Measurements from ENCODE around the gene DLK2.
"Not testable (repeated sequence)": the region's sequence is repeated elsewhere in the genome, so short reads cannot be mapped to it uniquely, and the experiment has no call there.

Gene DLK2

GRCh38 chr6:43467265-43467664 is 11.9 kb upstream of the DLK2 start:
- not testable (repeated sequence) for H3K36me3 ChIP-seq (ENCODE audit: control insufficient read depth in 1 of 2, insufficient read depth in 2 of 2, low read length in 2 of 2); H3K27ac ChIP-seq (ENCODE audit: low read length); H3K9me3 ChIP-seq (ENCODE audit: control insufficient read depth in 1 of 2, low read length in 2 of 2); H3K4me3 ChIP-seq (ENCODE audit: low read depth in 1 of 2, low read length in 2 of 2); H3K4me1 ChIP-seq (ENCODE audit: control insufficient read depth in 1 of 2, insufficient read depth in 2 of 2, low read length in 2 of 2); H3K27me3 ChIP-seq (ENCODE audit: low read depth, low read length)

GRCh38 chr6:43465948-43466347 is 10.6 kb upstream of the DLK2 start:
- Histone ChIP-seq H3K9me3 (ENCODE audit: control insufficient read depth in 1 of 2, low read length in 2 of 2) (no peaks in the 10 kb centered on the region), H3K36me3 (ENCODE audit: control insufficient read depth in 1 of 2, insufficient read depth in 2 of 2, low read length in 2 of 2) (no peaks in the 10 kb centered on the region), H3K27me3 (ENCODE audit: low read depth, low read length) (no peaks in the 10 kb centered on the region), H3K4me3 (ENCODE audit: low read depth in 1 of 2, low read length in 2 of 2) (no peak overlapping the region), H3K4me1 (ENCODE audit: control insufficient read depth in 1 of 2, insufficient read depth in 2 of 2, low read length in 2 of 2) (no peaks in the 10 kb centered on the region), H3K27ac (ENCODE audit: low read length) (no peak overlapping the region)

- Histone ChIP-seq H3K4me1 (ENCODE audit: control insufficient read depth in 1 of 2, insufficient read depth in 2 of 2, low read length in 2 of 2) (no peaks in the 10 kb centered on the region), H3K27me3 (ENCODE audit: low read depth, low read length) (no peaks in the 10 kb centered on the region), H3K36me3 (ENCODE audit: control insufficient read depth in 1 of 2, insufficient read depth in 2 of 2, low read length in 2 of 2) (no peaks in the 10 kb centered on the region), H3K9me3 (ENCODE audit: control insufficient read depth in 1 of 2, low read length in 2 of 2) (no peaks in the 10 kb centered on the region), H3K27ac (ENCODE audit: low read length) (no peak overlapping the region), H3K4me3 (ENCODE audit: low read depth in 1 of 2, low read length in 2 of 2) (no peak overlapping the region)
Observed at GRCh38 chr6:43464337-43464736, 9.0 kb upstream of the DLK2 start.

GRCh38 chr6:43461936-43462335 is 6.6 kb upstream of the DLK2 start:
- Histone ChIP-seq H3K4me3 (ENCODE audit: low read depth in 1 of 2, low read length in 2 of 2) (no peak overlapping the region), H3K4me1 (ENCODE audit: control insufficient read depth in 1 of 2, insufficient read depth in 2 of 2, low read length in 2 of 2) (no peaks in the 10 kb centered on the region), H3K36me3 (ENCODE audit: control insufficient read depth in 1 of 2, insufficient read depth in 2 of 2, low read length in 2 of 2) (no peaks in the 10 kb centered on the region)

GRCh38 chr6:43460032-43460431 is 4.7 kb upstream of the DLK2 start:
- Histone ChIP-seq H3K36me3 (ENCODE audit: control insufficient read depth in 1 of 2, insufficient read depth in 2 of 2, low read length in 2 of 2) (no peaks in the 10 kb centered on the region), H3K27ac (ENCODE audit: low read length) (no peak overlapping the region), H3K9me3 (ENCODE audit: control insufficient read depth in 1 of 2, low read length in 2 of 2) (no peaks in the 10 kb centered on the region), H3K27me3 (ENCODE audit: low read depth, low read length) (peaks cover 5% of the 10 kb centered on the region), H3K4me3 (ENCODE audit: low read depth in 1 of 2, low read length in 2 of 2) (no peak overlapping the region), H3K4me1 (ENCODE audit: control insufficient read depth in 1 of 2, insufficient read depth in 2 of 2, low read length in 2 of 2) (peaks cover 0 to 8% of the 10 kb centered on the region in 2 donors)

More at GRCh38 chr6:43461936-43462335, 6.6 kb upstream of the DLK2 start:
- H3K27me3 ChIP-seq (ENCODE audit: low read depth, low read length) = peaks cover 2% of the 10 kb centered on the region
- no peaks in the 10 kb centered on the region for H3K9me3 ChIP-seq (ENCODE audit: control insufficient read depth in 1 of 2, low read length in 2 of 2)
- H3K27ac ChIP-seq (ENCODE audit: low read length) = no peak overlapping the region

- no peak overlapping the region for H3K27ac ChIP-seq (ENCODE audit: low read length)
- no peaks in the 10 kb centered on the region for H3K36me3 ChIP-seq (ENCODE audit: control insufficient read depth in 1 of 2, insufficient read depth in 2 of 2, low read length in 2 of 2)
- H3K4me1 ChIP-seq (ENCODE audit: control insufficient read depth in 1 of 2, insufficient read depth in 2 of 2, low read length in 2 of 2) = peaks cover 0 to 12% of the 10 kb centered on the region in 2 donors
- H3K4me3 ChIP-seq (ENCODE audit: low read depth in 1 of 2, low read length in 2 of 2) = no peak overlapping the region
- peaks cover 5% of the 10 kb centered on the region for H3K27me3 ChIP-seq (ENCODE audit: low read depth, low read length)
- H3K9me3 ChIP-seq (ENCODE audit: control insufficient read depth in 1 of 2, low read length in 2 of 2) = no peaks in the 10 kb centered on the region
Observed at GRCh38 chr6:43459535-43459934, 4.2 kb upstream of the DLK2 start.

- not testable (repeated sequence) for H3K27me3 ChIP-seq (ENCODE audit: low read depth, low read length); H3K36me3 ChIP-seq (ENCODE audit: control insufficient read depth in 1 of 2, insufficient read depth in 2 of 2, low read length in 2 of 2); H3K9me3 ChIP-seq (ENCODE audit: control insufficient read depth in 1 of 2, low read length in 2 of 2); H3K27ac ChIP-seq (ENCODE audit: low read length); H3K4me3 ChIP-seq (ENCODE audit: low read depth in 1 of 2, low read length in 2 of 2)
- peaks cover 0 to 12% of the 10 kb centered on the region in 2 donors for H3K4me1 ChIP-seq (ENCODE audit: control insufficient read depth in 1 of 2, insufficient read depth in 2 of 2, low read length in 2 of 2)
Observed at GRCh38 chr6:43458154-43458553, 2.8 kb upstream of the DLK2 start.

GRCh38 chr6:43457643-43458042 is 2.3 kb upstream of the DLK2 start:
- H3K4me1 ChIP-seq (ENCODE audit: control insufficient read depth in 1 of 2, insufficient read depth in 2 of 2, low read length in 2 of 2) = peaks cover 0 to 12% of the 10 kb centered on the region in 2 donors
- H3K27ac ChIP-seq (ENCODE audit: low read length) = no peak overlapping the region
- peaks cover 5% of the 10 kb centered on the region for H3K27me3 ChIP-seq (ENCODE audit: low read depth, low read length)
- H3K9me3 ChIP-seq (ENCODE audit: control insufficient read depth in 1 of 2, low read length in 2 of 2) = no peaks in the 10 kb centered on the region
- H3K4me3 ChIP-seq (ENCODE audit: low read depth in 1 of 2, low read length in 2 of 2) = no peak overlapping the region
- H3K36me3 ChIP-seq (ENCODE audit: control insufficient read depth in 1 of 2, insufficient read depth in 2 of 2, low read length in 2 of 2) = peaks cover 3 to 7% of the 10 kb centered on the region in 2 donors

- peaks cover 5% of the 10 kb centered on the region for H3K27me3 ChIP-seq (ENCODE audit: low read depth, low read length)
- H3K4me3 ChIP-seq (ENCODE audit: low read depth in 1 of 2, low read length in 2 of 2) = peak overlapping the region; percentile 33 to 70
- H3K36me3 ChIP-seq (ENCODE audit: control insufficient read depth in 1 of 2, insufficient read depth in 2 of 2, low read length in 2 of 2) = peaks cover 9 to 24% of the 10 kb centered on the region in 2 donors
- no peak overlapping the region for H3K27ac ChIP-seq (ENCODE audit: low read length)
- no peaks in the 10 kb centered on the region for H3K9me3 ChIP-seq (ENCODE audit: control insufficient read depth in 1 of 2, low read length in 2 of 2)
- peaks cover 0 to 12% of the 10 kb centered on the region in 2 donors for H3K4me1 ChIP-seq (ENCODE audit: control insufficient read depth in 1 of 2, insufficient read depth in 2 of 2, low read length in 2 of 2)
Observed at GRCh38 chr6:43454696-43455530, 435 bp downstream of the DLK2 start.

GRCh38 chr6:43454290-43454695 is 1.1 kb downstream of the DLK2 start:
- Histone ChIP-seq H3K36me3 (ENCODE audit: control insufficient read depth in 1 of 2, insufficient read depth in 2 of 2, low read length in 2 of 2) (peaks cover 12 to 30% of the 10 kb centered on the region in 2 donors), H3K4me1 (ENCODE audit: control insufficient read depth in 1 of 2, insufficient read depth in 2 of 2, low read length in 2 of 2) (peaks cover 0 to 12% of the 10 kb centered on the region in 2 donors), H3K4me3 (ENCODE audit: low read depth in 1 of 2, low read length in 2 of 2) (peak overlapping the region; percentile 33 to 70), H3K27ac (ENCODE audit: low read length) (no peak overlapping the region), H3K27me3 (ENCODE audit: low read depth, low read length) (peaks cover 5% of the 10 kb centered on the region), H3K9me3 (ENCODE audit: control insufficient read depth in 1 of 2, low read length in 2 of 2) (no peaks in the 10 kb centered on the region)

- H3K27ac ChIP-seq (ENCODE audit: low read length) = no peak overlapping the region
- H3K27me3 ChIP-seq (ENCODE audit: low read depth, low read length) = peaks cover 5% of the 10 kb centered on the region
- H3K36me3 ChIP-seq (ENCODE audit: control insufficient read depth in 1 of 2, insufficient read depth in 2 of 2, low read length in 2 of 2) = peaks cover 13 to 35% of the 10 kb centered on the region in 2 donors
- peaks cover 0 to 12% of the 10 kb centered on the region in 2 donors for H3K4me1 ChIP-seq (ENCODE audit: control insufficient read depth in 1 of 2, insufficient read depth in 2 of 2, low read length in 2 of 2)
- H3K9me3 ChIP-seq (ENCODE audit: control insufficient read depth in 1 of 2, low read length in 2 of 2) = no peaks in the 10 kb centered on the region
- H3K4me3 ChIP-seq (ENCODE audit: low read depth in 1 of 2, low read length in 2 of 2) = no peak overlapping the region
Observed at GRCh38 chr6:43453831-43454230, 1.5 kb downstream of the DLK2 start.

GRCh38 chr6:43452896-43453295 is 2.5 kb downstream of the DLK2 start:
- Histone ChIP-seq H3K27me3 (ENCODE audit: low read depth, low read length) (peaks cover 5% of the 10 kb centered on the region), H3K4me3 (ENCODE audit: low read depth in 1 of 2, low read length in 2 of 2) (no peak overlapping the region), H3K9me3 (ENCODE audit: control insufficient read depth in 1 of 2, low read length in 2 of 2) (no peaks in the 10 kb centered on the region), H3K4me1 (ENCODE audit: control insufficient read depth in 1 of 2, insufficient read depth in 2 of 2, low read length in 2 of 2) (peaks cover 0 to 12% of the 10 kb centered on the region in 2 donors), H3K27ac (ENCODE audit: low read length) (no peak overlapping the region), H3K36me3 (ENCODE audit: control insufficient read depth in 1 of 2, insufficient read depth in 2 of 2, low read length in 2 of 2) (peaks cover 22 to 44% of the 10 kb centered on the region in 2 donors)
